Pancreas (tissue), 10 donors: ENCODE measurements around the gene TAF6. TPM values are rescaled to one million over a fixed set of nuclear protein-coding genes. Genes with fewer than 3 reads are reported as not detected.

Source experiments
- ATAC-seq, 4 donors: fragments of 200-7000 bp; cut with Tn5 transposase; one replicate each; pipeline versions ENCODE4 v1.8.0 to v1.9.1; 2020; ENCODE audit warnings: mild to moderate bottlenecking in 4 of 4, moderate library complexity in 4 of 4
- DNase-seq, 6 donors: peaks; one replicate each; pipeline ENCODE4 v3.0.0-alpha.2; 2020
- FAIRE-seq: peaks from 2 replicates; lab custom pipeline; 2012; peaks lifted over from hg19 to GRCh38; lab: Jason Lieb, UNC
- H3K27ac ChIP-seq, 4 donors: fragments of 200-600 bp; sonication (generic); 1 replicate in 3 of 4; 2 replicates in 1 of 4; pipeline versions ENCODE4 v1.5.0 to v1.8.0; 2020
- H3K27me3 ChIP-seq, 4 donors: fragments of 200-600 bp; one replicate each; pipeline ENCODE4 v1.8.0; 2021
- H3K36me3 ChIP-seq, 3 donors: fragments of 200-600 bp; sonication (generic) in 1 of 3; one replicate each; pipeline versions ENCODE4 v1.5.0 to v1.8.0; 2020 to 2021
- H3K4me1 ChIP-seq, 3 donors: fragments of 200-600 bp; one replicate each; pipeline ENCODE4 v1.8.0; 2021
- H3K4me3 ChIP-seq, 4 donors: fragments of 200-600 bp; sonication (generic) in 2 of 4; one replicate each; pipeline versions ENCODE4 v1.5.0 to v1.8.0; 2020 to 2021
- H3K9me3 ChIP-seq, 4 donors: fragments of 200-600 bp; one replicate each; pipeline ENCODE4 v1.8.0; 2021
- WGBS, 2 donors: extraction: QIAGEN DNeasy Blood & Tissue Kit; methylation state at CpG; one replicate each; pipeline ENCODE4 v1.1.7; 2013; 5-methylcytosine and 5-hydroxymethylcytosine counted together
- intact Hi-C, 3 donors: fragments of 100-400 bp; cut with DNase I; formaldehyde crosslinking; loops; one replicate each; pipeline versions ENCODE4 v1.11.1 to v1.14.2; 2022
- polyA plus RNA-seq, 2 donors: library from polyadenylated mRNA; stranded (reverse); fragments of 200-250 nt; gene quantifications; one replicate each; pipeline ENCODE4 v1.2.3, GENCODE V29; 2013
- total RNA-seq, 6 donors: library from RNA; stranded (reverse); fragmentation: NEBNext Ultra II Directional in 4 of 6; extraction: Animal tissue kit (Norgen Biotek cat#: 25700) in 4 of 6; gene quantifications; one replicate each; pipeline versions ENCODE4 v1.2.1 to v1.2.4, GENCODE V29; 2021 to 2023
- TF ChIP-seq, protein P1 (sequence below), 4 donors: fragments of 200-600 bp; sonication (generic) in 3 of 4; IDR thresholded peaks; one replicate each; pipeline versions ENCODE4 v1.5.0 to v1.8.0; 2021; ENCODE audit warnings: antibody characterized with exemption in 4 of 4
- donor health status: healthy with polysubstance abuse.
- donor health status: DM: no; HTN: no; CAD: no; lungs with moderate emphysema.
- donor health status: DM: no; HTN: no; CAD: no.
- donor health status: control.
- donor health status: control.
- donor health status: Bipolar disorder and iron deficiency.
- donor health status: DM: yes; HTN: yes; CAD: no.
- donor health status: DM: no; HTN: no; CAD: no.
- donor health status: DM: no; HTN: no; CAD: no.
- donor health status: DM: yes; HTN: yes; CAD: no.

The TAF6 gene
- total and polyA plus RNA-seq, 8 donors = 11.7 to 39.6 (median 15.3) TPM

DNA sequence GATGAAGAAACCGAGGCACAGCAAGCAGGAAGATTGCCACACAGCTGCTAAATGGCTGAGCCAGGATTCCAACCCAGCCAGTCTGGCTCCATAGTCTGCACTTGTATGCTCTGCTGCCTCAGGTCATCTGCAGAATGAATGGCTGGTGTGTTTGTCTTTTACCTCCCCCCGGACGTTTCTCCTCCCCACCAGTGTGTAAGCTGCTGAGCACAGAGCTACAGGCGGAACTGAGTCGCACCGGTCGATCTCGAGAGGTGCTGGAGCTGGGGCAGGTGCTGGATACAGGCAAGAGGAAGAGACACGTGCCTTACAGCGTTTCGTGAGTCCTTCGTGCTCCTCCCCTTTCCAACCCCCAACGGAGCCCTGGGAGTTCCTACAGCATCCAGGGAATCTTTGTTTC is 2.9 kb upstream of the TAF6 start:
- H3K9me3 ChIP-seq = no peaks in the 10 kb centered on the region
- WGBS, 2 donors = 54 to 57% methylated on average over 13 of the region's 13 CpGs
- FAIRE-seq (no peak), DNase-seq (no peak), ATAC-seq (no peak)
- peaks cover 0 to 11% (median 8%) of the 10 kb centered on the region in 3 donors for H3K4me1 ChIP-seq
- no peaks in the 10 kb centered on the region for H3K27me3 ChIP-seq
- TF ChIP-seq, protein P1, sequence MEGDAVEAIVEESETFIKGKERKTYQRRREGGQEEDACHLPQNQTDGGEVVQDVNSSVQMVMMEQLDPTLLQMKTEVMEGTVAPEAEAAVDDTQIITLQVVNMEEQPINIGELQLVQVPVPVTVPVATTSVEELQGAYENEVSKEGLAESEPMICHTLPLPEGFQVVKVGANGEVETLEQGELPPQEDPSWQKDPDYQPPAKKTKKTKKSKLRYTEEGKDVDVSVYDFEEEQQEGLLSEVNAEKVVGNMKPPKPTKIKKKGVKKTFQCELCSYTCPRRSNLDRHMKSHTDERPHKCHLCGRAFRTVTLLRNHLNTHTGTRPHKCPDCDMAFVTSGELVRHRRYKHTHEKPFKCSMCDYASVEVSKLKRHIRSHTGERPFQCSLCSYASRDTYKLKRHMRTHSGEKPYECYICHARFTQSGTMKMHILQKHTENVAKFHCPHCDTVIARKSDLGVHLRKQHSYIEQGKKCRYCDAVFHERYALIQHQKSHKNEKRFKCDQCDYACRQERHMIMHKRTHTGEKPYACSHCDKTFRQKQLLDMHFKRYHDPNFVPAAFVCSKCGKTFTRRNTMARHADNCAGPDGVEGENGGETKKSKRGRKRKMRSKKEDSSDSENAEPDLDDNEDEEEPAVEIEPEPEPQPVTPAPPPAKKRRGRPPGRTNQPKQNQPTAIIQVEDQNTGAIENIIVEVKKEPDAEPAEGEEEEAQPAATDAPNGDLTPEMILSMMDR (IDR thresholded peaks at IDR 0.05) = no peak
- no peaks in the 10 kb centered on the region for H3K36me3 ChIP-seq
- H3K4me3 ChIP-seq = no peak overlapping the region
- H3K27ac ChIP-seq = no peak overlapping the region
- intact Hi-C loops = no loop called here

GRCh38 chr7:100120733-100121036 is 1.5 kb upstream of the TAF6 start:
- ATAC-seq (no peak), FAIRE-seq (no peak), DNase-seq (no peak)
- 51 to 53% methylated on average over 1 of the region's 1 CpG for WGBS, 2 donors
- no peaks in the 10 kb centered on the region for H3K9me3 ChIP-seq
- no peaks in the 10 kb centered on the region for H3K27me3 ChIP-seq
- no peak overlapping the region for H3K4me3 ChIP-seq
- no peaks in the 10 kb centered on the region for H3K36me3 ChIP-seq
- H3K4me1 ChIP-seq = peaks cover 0 to 8% (median 2%) of the 10 kb centered on the region in 3 donors
- intact Hi-C loops = no loop called here
- TF ChIP-seq, protein P1 (IDR thresholded peaks at IDR 0.05) = no peak
- H3K27ac ChIP-seq = no peak overlapping the region

DNA sequence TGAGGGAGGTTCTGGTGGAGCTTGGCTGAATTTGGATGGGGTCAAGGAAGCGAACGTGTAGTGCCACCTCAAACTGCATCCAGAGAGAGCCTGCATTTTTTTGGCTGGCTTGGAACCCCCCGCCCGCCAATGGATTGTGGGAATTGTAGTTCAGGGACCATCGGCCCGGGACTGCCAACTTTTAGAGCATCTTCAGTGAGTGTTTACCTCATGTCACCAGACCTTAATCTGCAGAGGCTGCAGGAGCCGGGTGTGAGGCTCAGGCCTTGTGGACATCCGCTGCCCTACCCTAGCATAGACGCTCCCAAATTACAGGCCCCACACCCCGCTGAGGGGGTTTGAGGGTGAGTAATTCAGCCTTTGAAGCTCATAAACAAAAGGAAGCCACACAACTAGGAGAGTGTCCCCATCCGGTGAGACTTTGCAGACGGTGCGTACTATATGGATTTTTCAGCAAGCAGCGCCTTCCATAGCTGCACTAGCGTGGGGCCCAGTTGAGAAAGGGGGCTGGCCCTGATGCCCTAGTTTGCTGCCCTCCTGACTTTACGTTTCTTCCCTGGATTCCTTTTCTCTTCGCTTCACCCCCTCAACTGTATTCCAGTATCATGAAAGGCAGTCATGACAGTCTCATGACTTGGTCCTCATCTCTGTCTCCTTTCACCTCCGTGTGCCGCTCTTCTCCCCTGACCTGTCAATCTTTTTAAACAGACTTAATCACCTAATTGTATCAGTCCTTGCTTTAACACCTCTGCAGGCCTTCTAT is 993 bp upstream of the TAF6 start:
- ATAC-seq (peak; percentile 18 to 57 (median 44)), DNase-seq (peak in 2 of 6 donors; percentile 50 to 56), FAIRE-seq (no peak)
- Histone ChIP-seq H3K27me3 (no peaks in the 10 kb centered on the region), H3K27ac (peak overlapping the region in 2 of 4 donors; percentile 88 to 93), H3K9me3 (no peaks in the 10 kb centered on the region), H3K4me1 (peaks cover 0 to 6% (median 0%) of the 10 kb centered on the region in 3 donors), H3K4me3 (peak overlapping the region; percentile 2 to 75 (median 42)), H3K36me3 (no peaks in the 10 kb centered on the region)
- TF ChIP-seq, protein P1 (IDR thresholded peaks at IDR 0.05) = no peak
- intact Hi-C loops = no loop called here
- 38 to 39% methylated on average over 19 of the region's 19 CpGs for WGBS, 2 donors

- no peaks in the 10 kb centered on the region for H3K36me3 ChIP-seq
- no peaks in the 10 kb centered on the region for H3K27me3 ChIP-seq
- DNase-seq = no peak
- WGBS, 2 donors = 14 to 19% methylated on average over 18 of the region's 18 CpGs
- intact Hi-C loops = no loop called here
- no peaks in the 10 kb centered on the region for H3K9me3 ChIP-seq
- H3K4me3 ChIP-seq = peak overlapping the region; percentile 64 to 91 (median 70)
- H3K27ac ChIP-seq = peak overlapping the region in 2 of 4 donors; percentile 96 to 97
- TF ChIP-seq, protein P1 (IDR thresholded peaks at IDR 0.05) = no peak
- H3K4me1 ChIP-seq = peaks cover 0 to 6% (median 0%) of the 10 kb centered on the region in 3 donors
- ATAC-seq = no peak
- no peak for FAIRE-seq
Observed at GRCh38 chr7:100118388-100119071, 628 bp downstream of the TAF6 start.
